HG02642 (cell line): ENCODE results near the gene PNLDC1.

Source experiments
- ATAC-seq: cut with Tn5 transposase; IDR thresholded peaks from one replicate; pipeline ENCODE4 v1.9.1; 2021; ENCODE audit warnings: mild to moderate bottlenecking; ENCODE audit not compliant: unreplicated experiment, poor library complexity

Gene PNLDC1, protein sequence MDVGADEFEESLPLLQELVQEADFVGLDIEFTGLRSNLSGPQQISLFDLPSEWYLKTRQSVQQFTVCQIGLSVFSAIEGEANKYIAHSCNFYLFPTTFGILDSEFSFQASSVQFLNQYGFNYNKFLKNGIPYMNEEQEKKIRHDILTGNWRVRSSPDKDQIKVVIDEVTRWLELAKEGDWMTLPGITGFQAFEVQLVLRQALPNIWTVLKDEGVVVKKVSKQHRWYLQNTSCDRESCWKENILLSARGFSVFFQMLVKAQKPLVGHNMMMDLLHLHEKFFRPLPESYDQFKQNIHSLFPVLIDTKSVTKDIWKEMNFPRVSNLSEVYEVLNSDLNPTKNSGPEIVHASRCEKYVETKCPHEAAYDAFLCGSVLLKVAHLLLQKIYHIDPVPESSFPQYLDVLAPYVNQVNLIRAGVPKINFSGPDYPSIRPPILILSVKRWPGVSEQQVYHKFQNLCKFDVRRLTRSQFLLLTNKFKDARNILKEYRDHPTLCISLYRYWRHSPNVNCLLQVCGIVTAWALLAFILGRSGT

DNA sequence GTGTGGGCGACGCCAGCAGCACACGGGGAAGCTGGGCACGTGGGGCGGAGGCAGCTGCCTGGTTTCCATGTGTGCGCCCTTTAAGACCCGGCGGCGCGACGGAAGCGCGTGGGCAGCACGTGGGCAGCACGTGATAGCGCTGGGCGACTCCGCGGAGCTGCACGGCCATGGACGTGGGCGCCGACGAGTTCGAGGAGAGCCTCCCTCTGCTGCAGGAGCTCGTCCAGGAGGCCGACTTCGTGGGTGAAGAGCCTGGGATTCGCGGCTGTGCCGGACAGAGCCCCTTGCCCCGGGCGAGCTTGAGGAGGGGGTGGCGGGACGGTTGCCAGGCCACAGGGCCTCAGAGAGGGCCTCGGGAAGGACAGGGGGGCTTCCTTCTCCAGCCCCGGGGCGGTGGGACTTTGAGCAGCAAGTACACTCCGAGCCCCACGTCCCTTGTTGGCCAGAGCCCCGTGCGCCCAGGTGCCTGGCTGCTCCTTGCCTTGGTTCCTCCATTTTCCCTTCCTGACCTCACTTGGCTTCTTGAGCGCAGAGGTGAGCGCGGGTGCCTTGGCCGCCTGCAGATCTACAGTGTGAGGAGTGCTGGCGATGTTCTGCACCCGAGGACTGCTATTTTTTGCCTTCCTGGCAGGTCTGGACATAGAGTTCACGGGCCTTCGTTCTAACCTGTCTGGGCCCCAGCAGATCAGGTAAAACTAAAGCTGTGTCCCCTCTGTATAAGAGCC lies at the start of gene PNLDC1:
Gene PNLDC1 (plus strand): TSS at position 136 of the 725 bp plus-strand sequence. CDS start 32 bp downstream, at position 168.
- ATAC-seq = no peak

DNA sequence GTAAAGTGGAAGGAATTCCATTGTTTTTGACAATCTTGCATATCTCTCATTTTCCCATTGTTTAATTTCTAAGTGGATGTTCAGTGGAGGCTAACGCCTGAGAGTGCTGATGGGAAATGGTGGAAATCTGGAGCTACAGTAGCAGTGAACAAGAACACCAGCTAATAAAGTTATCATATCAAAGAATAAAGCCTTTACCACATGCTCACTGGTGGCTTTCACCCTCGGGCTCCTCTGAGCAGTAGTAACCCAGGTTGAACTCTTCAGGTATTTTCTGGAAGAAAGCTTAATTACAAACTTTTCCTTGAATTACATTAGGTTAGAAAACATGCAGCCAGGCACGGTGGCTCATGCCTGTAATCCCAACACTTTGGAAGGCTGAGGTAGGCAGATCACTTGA lies 48.6 kb upstream of the PNLDC1 start:
- no peak for ATAC-seq

DNA sequence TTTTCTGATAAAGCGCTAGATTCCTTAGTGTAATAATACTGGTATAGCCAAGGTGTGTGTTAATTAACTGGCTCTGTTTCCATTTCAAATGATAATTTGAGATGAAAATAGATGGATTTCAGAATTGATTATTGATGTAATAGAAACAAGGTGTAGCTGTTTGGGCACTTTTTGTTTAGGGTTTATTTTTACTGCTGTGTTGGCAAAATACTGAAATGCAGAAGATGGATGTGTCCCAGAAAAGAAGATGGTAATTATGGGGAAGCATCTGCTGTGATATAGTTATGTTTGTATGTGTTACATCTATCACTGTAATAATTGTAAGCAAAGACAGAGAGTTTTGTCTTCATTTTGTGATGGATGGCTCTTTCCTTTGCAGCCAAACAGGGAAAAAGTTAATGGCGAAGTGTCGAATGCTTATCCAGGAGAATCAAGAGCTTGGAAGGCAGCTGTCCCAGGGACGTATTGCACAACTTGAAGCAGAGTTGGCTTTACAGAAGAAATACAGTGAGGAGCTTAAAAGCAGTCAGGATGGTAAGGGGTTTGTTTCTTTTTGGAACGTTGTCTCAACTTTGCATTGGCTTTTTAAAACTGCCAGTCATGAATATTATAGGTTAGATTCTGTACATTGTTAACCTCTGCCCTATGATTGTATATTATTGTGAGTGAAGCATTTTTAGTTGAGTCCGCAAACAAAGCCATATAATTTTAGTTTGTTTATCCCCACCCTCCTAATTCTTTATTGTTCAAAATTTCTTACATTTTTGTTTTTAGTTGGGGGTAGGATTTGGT lies 46.8 kb upstream of the PNLDC1 start:
- ATAC-seq = no peak

DNA sequence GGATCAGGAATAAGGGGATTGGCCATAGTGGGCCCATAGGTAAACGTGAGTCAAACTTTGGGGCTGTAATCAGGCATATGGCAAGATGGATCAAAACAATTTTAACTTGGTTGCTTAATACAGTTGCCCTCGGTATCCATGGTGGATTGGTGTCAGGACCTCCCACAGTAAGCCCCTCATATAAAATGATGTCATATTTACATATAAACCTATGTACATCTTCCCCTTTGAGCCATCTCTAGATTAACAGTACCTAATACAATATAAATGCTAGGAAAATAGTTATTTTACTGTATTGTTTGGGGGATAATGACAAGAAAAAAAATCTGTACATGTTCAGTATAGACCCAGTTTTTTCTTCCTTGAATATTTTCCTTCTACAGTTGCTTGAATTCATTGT lies 45.7 kb upstream of the PNLDC1 start:
- ATAC-seq = no peak

DNA sequence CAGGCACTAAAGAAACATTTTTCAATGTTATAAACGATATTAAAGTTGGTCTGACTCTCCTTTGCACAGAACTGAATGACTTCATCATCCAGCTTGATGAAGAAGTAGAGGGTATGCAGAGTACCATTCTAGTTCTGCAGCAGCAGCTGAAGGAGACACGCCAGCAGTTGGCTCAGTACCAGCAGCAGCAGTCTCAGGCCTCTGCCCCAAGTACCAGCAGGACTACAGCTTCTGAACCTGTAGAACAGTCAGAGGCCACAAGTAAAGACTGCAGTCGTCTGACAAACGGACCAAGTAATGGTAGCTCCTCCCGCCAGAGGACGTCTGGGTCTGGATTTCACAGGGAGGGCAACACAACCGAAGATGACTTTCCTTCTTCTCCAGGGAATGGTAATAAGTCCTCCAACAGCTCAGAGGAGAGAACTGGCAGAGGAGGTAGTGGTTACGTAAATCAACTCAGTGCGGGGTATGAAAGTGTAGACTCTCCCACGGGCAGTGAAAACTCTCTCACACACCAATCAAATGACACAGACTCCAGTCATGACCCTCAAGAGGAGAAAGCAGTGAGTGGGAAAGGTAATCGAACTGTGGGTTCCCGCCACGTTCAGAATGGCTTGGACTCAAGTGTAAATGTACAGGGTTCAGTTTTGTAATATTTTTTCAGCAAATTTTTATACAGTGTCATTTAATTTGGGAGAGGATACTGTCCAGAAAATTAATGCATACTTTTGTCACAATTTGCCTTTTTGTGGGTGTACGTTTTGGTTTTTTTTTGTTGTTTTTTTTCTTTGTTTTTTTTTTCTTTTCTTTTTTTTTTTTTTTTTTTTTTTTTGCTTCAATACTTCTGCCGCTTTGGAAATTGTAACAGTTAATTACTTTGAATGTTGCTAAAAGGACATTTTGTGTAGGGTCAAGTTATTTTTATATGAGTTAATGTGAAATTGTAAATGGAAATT lies 44.8 kb upstream of the PNLDC1 start:
- no peak for ATAC-seq

DNA sequence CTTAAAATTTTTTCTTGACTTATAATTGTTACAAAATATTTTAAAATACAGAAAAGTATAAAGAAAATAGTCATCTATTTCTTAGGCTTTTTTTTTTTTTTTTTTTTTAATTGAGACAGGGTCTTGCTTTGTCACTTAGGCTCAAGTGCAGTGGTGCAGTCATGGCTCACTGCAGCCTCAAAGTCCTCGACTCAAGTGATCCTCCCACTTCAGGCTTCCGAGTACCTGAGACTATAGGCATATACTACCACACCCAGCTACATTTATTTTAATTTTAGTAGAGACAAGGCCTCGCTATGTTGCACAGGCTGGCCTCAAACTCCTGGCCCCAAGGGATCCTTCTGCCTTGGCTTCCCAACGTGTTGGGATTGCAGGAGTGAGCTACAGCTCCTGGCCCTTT lies 43.6 kb upstream of the PNLDC1 start:
- ATAC-seq = no peak

DNA sequence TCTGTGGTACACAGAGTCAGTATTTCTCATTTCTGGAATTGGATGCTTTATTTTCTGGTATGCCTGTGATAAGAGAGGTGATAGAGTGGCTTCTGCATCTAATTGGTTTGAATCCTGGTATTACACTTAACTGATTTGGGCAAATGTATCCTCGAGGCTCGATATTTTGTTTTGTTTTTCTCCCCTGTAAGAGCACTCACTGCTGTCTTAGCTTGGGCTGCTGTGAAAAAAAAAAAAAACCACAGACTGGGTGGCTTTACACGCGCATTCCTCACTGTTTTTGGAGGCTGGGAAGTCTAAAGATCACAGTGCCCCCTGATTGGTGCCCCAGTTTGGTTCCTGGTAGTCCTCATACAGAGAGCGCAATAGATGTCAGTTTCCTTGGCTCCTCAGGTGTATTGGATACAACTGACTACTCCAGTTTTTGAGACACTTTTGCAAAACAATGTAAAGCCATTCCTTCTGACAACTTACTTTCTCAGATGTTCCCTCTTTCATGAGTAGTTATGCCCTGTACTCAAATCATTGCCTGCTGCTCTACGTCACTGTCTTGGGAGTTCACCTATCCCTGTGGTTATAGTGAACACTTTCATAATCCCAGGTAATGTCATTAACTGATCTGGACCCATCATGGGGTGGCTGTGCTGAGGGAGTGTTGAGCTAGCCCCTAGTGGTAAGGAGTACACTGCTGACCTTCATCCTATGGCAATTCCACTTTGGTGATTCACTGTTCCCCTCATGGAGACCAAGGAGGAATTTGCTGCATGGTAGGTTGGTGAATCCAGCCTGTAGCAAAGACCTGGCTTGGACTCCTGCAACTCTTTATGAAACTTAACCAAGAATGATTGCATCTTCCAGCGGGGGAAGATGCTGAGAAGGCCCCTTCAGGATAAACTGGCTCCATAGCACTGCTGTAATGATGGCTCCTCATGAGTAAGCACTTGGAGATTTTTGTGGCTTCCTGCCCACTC lies 41.8 kb upstream of the PNLDC1 start:
- no peak for ATAC-seq

DNA sequence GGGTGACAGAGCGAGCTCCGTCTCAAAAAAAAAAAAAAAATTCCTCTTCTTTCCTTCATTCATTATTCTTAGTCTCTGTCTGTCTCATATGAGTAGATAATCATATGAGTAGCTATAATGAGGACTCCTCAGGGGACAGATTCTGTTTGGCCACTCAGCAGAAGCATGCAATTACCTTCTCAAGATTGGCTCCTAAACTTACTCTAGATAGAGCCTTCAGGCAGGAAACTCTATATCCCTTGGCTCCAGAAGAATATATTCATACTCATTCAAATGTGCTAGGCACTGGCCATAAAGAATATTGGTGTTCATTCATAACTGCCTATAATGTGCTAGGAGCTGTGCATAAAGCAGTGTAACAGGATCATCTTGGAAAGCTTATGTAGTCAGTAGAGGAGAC lies 40.4 kb upstream of the PNLDC1 start:
- no peak for ATAC-seq

DNA sequence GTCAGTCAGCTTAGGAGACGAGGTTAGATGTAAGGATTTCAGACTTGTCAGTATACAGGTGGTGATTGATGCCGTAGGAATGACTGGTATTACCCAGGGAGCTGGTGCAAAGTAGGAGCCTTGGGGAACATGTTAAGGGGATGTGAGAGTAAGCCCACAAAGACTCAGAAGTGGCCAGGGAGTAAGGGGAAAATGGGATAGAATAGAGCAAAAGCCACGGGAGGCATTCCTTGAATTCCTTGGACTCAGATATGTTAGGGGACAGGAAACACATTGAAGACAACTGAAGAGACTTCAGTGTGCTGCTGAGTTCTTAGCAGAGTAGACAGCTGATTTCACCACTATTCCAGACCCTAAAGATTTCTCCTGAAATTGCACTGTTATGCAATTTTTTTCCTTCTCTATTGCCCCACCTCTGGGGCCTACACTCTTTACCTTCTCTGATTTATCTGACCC lies 39.4 kb upstream of the PNLDC1 start:
- ATAC-seq = no peak

DNA sequence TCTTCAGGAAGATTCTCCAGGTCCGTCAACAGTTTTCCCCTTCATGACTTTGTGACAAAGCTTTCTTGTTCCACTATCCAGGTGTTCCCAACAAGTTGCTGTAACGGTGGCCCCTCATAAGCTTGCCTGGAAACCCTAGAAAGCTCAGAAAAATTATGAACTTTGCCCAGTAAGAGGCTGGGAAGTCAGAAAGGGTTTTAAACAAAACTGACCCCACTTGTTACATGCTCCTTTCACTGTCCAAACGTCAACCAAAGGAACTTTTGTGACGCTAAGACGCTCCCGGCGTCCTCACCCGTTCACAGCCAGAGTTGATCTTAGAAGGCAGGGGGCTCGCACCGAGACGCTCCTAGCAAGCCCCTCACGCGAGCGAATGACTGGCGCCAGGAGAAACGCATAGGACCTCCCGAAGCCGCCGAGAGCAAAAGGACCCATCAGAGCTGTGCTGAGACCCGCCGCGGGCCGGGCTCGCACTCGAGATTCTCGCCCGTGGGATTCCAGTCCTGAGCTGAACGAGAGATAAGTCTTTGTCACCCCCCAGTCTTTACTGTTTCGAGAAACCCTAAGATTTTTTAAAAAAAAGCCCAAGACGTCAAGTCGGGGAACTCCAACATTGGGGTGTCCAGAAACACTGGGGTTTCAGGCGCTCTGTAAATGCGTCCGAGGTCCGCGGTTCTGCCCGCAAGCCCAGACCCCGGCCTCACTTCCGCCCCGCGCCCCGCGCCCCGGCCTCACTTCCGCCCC lies 38.8 kb upstream of the PNLDC1 start:
- peak; percentile 1 for ATAC-seq

DNA sequence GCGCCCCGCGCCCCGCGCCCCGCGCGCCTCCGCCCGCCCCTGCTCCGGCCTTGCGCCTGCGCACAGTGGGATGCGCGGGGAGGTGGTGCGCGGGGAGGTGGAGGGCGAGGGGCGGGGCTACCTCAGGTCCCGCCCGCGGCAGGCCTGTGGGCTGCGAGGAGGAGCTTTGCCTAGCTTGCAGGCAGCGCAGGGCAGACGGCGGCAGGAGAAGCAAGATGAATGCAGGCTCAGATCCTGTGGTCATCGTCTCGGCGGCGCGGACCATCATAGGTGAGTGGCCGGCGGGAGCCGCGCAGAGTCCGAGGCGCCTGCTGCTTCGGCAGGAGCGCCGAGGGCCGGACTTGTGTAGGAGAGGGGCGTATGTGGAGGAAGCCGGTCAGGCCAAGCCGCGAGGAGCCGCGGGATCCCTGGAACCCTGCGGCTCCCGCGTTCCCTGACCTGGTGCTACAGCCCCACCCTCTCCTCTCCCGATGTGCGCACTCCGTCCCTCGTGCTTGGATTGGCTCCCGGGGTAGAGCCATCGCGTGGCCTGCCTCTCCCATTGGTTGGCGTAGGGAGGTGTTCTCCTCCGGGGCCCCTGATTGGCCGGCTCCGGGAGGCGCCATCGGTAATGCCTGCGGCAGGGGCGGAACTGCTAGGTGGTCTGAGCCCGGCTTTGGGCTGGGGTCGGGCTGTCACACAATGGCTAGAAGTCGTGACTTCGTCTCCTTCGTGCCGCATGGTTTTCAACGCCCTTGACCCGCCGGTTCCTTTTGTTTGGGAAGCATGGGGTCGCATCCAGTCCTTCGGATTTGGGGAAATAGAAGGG lies 38.0 kb upstream of the PNLDC1 start, which contains the start of gene ACAT2:
Gene ACAT2 (plus strand): TSS at position 173 of the 808 bp plus-strand sequence. CDS start 43 bp downstream, at position 216.
- peak; percentile 98 for ATAC-seq

DNA sequence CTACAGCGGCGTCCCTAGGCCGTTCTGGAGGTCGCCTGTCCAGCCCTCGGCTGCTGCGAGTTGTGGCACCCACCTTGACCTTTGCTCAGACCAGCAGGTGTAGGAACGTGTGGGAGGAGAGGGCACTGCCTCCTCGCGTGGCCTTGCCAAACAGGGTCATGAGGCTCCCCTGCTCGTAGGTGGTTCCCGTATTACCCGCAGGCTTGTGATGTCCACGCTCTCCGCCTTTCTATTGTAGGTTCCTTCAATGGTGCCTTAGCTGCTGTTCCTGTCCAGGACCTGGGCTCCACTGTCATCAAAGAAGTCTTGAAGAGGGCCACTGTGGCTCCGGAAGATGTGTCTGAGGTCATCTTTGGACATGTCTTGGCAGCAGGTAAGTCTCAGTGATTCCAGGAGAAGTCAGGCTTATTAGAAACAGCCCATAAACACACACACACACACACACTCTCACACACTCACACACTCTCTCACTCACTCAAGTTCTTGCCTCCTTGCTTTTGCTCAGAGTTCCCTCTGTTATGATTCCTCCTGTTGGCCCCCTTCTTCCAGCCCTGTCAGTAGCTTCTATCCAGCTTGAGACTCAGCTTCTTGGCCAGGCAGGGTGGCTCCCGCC lies 37.3 kb upstream of the PNLDC1 start:
- ATAC-seq = peak; percentile 5

DNA sequence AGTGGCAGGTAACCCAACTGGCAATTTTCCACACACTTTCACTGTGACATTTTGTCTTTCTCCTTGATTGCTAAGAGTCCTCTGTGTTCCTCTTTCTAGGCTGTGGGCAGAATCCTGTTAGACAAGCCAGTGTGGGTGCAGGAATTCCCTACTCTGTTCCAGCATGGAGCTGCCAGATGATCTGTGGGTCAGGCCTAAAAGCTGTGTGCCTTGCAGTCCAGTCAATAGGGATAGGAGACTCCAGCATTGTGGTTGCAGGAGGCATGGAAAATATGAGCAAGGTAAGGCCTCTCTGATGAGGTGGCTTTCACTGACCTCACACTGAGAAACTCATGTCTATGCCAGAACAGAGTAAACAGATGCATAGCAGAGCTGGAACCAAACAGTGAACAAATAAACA lies 33.2 kb upstream of the PNLDC1 start:
- ATAC-seq = no peak

DNA sequence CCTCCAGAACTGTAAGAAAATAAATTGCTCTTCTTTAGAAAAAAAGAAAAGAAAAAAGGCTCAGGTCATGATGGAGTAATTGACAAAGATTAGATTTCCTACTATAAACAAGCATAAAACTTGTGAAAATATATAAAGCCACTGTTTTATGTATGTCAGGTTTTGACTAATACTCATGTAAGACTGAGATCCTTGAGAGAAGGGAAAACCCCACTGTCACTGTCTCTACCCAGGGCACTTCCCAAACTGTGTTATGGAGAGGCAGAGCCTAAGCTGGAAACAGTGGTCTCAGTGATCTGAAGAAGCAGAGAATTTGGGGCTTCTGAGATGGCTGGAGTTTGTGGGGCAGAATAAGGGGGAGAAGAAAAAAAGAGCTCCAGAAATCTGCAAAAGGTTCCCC lies 30.6 kb upstream of the PNLDC1 start:
- ATAC-seq = no peak

DNA sequence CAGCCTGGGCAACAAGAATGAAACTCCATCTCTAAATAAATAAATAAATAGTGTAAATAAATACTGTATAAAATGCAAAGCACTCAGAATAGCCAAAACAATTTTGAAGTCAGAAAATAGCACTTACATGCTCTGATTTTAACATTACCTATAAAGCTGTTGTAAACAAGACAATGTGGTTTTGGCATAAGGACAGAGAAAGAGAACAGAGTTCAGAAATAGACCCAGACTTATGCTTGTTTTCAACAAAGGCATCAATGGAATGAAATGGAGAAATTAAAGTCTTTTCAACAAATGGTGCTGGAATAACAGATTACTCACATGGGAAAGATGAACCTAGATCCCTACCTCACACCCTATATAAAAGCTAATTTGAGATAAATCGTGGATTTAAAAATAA lies 27.9 kb upstream of the PNLDC1 start:
- no peak for ATAC-seq

DNA sequence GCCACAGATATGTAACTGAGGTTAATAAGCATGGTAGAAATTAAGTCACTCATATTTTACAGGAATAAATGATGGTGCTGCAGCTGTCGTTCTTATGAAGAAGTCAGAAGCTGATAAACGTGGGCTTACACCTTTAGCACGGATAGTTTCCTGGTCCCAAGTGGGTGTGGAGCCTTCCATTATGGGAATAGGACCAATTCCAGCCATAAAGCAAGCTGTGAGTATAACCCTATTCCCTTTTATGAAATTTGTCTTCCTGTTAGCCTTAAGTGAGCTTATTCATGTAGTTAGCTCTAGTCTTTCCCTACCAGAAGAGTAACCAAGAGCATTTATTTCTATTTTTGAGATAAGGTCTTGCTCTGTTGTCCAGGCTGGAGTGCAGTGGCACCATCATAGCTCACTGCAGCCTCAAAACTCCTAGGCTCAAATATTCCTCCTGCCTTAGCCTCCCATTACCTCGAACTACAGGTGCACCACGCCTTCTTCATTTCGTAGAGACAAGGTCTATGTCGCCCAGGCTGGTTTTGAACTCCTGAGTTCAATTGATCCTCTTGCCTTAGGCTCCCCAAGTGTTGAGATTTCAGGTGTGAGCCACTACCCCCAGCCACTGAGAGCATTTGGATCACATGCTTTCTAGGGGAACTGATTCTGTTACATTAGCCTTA lies 22.7 kb upstream of the PNLDC1 start:
- no peak for ATAC-seq
